OCI-LY1 (cell line): Measurements from ENCODE around the gene CCDC120.

ENCODE experiments used
- H2AFZ ChIP-seq: fragments of 200-600 bp; sonication (generic), shearing (Covaris generic); 2 replicates; pipeline ENCODE4 v1.6.0; 2014; ENCODE audit warnings: antibody characterized with exemption, mild to moderate bottlenecking, low read length
- H3F3A ChIP-seq: fragments of 200-600 bp; sonication (generic), shearing (Covaris generic); 2 replicates; pipeline ENCODE4 v1.6.0; 2014; ENCODE audit warnings: mild to moderate bottlenecking, antibody characterized with exemption, low read length, moderate library complexity; ENCODE audit not compliant: insufficient read depth
- H3K27ac ChIP-seq: fragments of 200-600 bp; sonication (generic); 2 replicates; pipeline ENCODE4 v1.5.1; 2014; ENCODE audit warnings: low read length, mixed run types, mild to moderate bottlenecking, low read depth; ENCODE audit not compliant: poor library complexity, severe bottlenecking
- H3K27me3 ChIP-seq: fragments of 200-600 bp; sonication (generic); 2 replicates; pipeline ENCODE4 v1.6.0; 2014; ENCODE audit warnings: antibody characterized with exemption, mild to moderate bottlenecking, low read length, moderate library complexity; ENCODE audit not compliant: insufficient read depth
- H3K36me3 ChIP-seq: fragments of 200-600 bp; sonication (generic); 2 replicates; pipeline ENCODE4 v1.6.1; 2014; ENCODE audit warnings: mild to moderate bottlenecking, antibody characterized with exemption, low read length, moderate library complexity, mixed read lengths; ENCODE audit not compliant: insufficient read depth
- H3K4me1 ChIP-seq: fragments of 200-600 bp; sonication (generic); 2 replicates; pipeline ENCODE4 v1.5.1; 2014; ENCODE audit warnings: mild to moderate bottlenecking, low read length, moderate library complexity; ENCODE audit not compliant: insufficient read depth, severe bottlenecking
- H3K4me2 ChIP-seq: fragments of 200-600 bp; sonication (generic), shearing (Covaris generic); 2 replicates; pipeline ENCODE4 v1.6.1; 2014; ENCODE audit warnings: low read length
- H3K4me3 ChIP-seq: fragments of 200-600 bp; sonication (generic); 2 replicates; pipeline ENCODE4 v1.5.1; 2014; ENCODE audit warnings: low read length, low read depth, mild to moderate bottlenecking, mixed read lengths; ENCODE audit not compliant: poor library complexity, severe bottlenecking
- H3K79me2 ChIP-seq: fragments of 200-600 bp; shearing (Covaris generic); 2 replicates; pipeline ENCODE4 v1.6.1; 2016; ENCODE audit warnings: mixed run types, low read length, mixed read lengths; ENCODE audit not compliant: insufficient read depth
- H3K9ac ChIP-seq: fragments of 200-600 bp; sonication (generic), shearing (Covaris generic); 2 replicates; pipeline ENCODE4 v1.6.1; 2014; ENCODE audit warnings: mild to moderate bottlenecking, low read length, mixed read lengths
- H3K9me2 ChIP-seq: fragments of 200-600 bp; sonication (generic), shearing (Covaris generic); 2 replicates; pipeline ENCODE4 v1.6.1; 2014; ENCODE audit warnings: low read depth, mild to moderate bottlenecking, low read length, mixed read lengths
- H3K9me3 ChIP-seq: fragments of 200-600 bp; shearing (Covaris generic); 2 replicates; pipeline ENCODE4 v1.6.1; 2014; ENCODE audit warnings: low read length, mixed read lengths
- H4K20me1 ChIP-seq: fragments of 200-600 bp; sonication (generic), shearing (Covaris generic); 2 replicates; pipeline ENCODE4 v1.6.0; 2016; ENCODE audit warnings: mild to moderate bottlenecking, low read length; ENCODE audit not compliant: insufficient read depth
- EZH2 ChIP-seq: fragments of 200-600 bp; sonication (generic), shearing (Covaris generic); IDR thresholded peaks from 2 replicates; pipeline ENCODE4 v1.8.0; 2017; ENCODE audit warnings: borderline replicate concordance, mixed run types, mild to moderate bottlenecking, antibody characterized with exemption, low read length, moderate library complexity, mixed read lengths
- TF ChIP-seq, protein P1 (sequence below): fragments of 200-600 bp; sonication (generic), shearing (Covaris generic); IDR thresholded peaks from 2 replicates; pipeline ENCODE4 v1.5.1; 2017; ENCODE audit warnings: mild to moderate bottlenecking, antibody characterized with exemption, low read length, moderate library complexity, mixed read lengths

The CCDC120 gene

DNA sequence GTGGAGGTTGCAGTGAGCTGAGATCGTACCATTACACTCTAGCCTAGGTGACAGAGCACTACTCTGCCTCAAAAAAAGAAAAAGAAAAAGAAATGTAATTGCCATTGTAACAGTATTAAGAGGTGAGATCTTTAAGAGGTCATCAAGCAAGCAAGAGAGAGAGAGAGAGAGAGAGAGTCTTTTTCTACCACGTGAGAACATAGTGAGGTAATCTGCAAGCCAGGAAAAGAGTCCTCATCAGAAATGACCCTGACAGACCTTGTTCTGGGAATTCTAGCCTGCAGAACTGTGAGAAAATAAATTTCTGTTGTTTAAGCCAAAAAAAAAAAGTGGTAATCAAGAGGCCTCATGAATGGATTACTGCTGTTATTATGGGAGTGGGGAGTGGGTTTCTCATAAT lies 49.8 kb downstream of the CCDC120 start:
- Histone ChIP-seq H3K36me3 (peaks cover 14% of the 10 kb centered on the region), H3K9ac (no peak overlapping the region), H3K4me2 (no peak overlapping the region), H3K27me3 (no peaks in the 10 kb centered on the region), H3K9me3 (no peaks in the 10 kb centered on the region), H3F3A (no peaks in the 10 kb centered on the region), H3K79me2 (no peaks in the 10 kb centered on the region), H3K9me2 (no peaks in the 10 kb centered on the region), H2AFZ (no peak overlapping the region), H4K20me1 (no peaks in the 10 kb centered on the region), H3K4me3 (no peak overlapping the region), H3K27ac (no peak overlapping the region), H3K4me1 (no peaks in the 10 kb centered on the region)
- TF ChIP-seq, protein P1, sequence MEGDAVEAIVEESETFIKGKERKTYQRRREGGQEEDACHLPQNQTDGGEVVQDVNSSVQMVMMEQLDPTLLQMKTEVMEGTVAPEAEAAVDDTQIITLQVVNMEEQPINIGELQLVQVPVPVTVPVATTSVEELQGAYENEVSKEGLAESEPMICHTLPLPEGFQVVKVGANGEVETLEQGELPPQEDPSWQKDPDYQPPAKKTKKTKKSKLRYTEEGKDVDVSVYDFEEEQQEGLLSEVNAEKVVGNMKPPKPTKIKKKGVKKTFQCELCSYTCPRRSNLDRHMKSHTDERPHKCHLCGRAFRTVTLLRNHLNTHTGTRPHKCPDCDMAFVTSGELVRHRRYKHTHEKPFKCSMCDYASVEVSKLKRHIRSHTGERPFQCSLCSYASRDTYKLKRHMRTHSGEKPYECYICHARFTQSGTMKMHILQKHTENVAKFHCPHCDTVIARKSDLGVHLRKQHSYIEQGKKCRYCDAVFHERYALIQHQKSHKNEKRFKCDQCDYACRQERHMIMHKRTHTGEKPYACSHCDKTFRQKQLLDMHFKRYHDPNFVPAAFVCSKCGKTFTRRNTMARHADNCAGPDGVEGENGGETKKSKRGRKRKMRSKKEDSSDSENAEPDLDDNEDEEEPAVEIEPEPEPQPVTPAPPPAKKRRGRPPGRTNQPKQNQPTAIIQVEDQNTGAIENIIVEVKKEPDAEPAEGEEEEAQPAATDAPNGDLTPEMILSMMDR: no peak
- no peak for TF ChIP-seq EZH2

DNA sequence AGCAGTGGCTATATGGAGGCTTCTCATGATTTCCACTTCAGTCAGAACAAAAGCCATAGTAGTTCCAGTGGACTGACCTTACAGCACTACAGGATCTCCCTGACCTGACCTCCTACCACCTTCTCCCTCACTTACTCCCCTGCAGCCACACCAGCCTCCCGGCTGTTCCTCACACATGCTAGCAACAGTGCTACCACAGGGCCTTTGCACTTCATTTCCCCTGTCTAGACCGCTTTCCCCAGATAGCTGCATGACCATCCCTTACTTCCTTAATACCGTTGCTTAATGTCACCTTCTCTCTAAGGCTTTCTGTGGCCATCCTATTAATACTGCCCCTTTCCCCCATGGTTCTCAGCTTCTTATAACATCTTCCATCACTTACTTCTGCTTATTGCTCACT lies 51.6 kb downstream of the CCDC120 start:
- no peak overlapping the region for H2AFZ ChIP-seq

DNA sequence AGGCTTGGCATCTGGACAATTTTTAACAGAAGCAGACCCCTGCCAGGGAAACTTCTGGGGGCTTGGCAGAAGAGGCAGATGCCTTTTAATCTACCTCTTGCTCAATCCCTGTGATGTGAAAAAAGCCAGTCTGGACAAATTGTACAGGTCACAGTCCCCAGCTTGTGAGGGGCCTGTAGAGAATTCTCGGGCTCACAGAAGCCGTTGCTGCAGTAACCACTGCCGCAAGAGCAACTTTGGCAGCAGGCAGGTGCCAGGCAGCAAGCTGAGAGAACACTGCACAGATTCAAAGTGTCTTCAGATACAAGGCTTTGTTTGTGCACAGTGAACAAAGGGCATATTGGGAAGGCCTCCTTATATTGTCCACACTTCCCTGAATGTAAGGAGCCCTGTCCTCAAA lies 53.0 kb downstream of the CCDC120 start:
- H3K4me3 ChIP-seq: no peak overlapping the region
- H3K36me3 ChIP-seq: peaks cover 33% of the 10 kb centered on the region
- no peak overlapping the region for H3K9ac ChIP-seq
- no peaks in the 10 kb centered on the region for H3K27me3 ChIP-seq
- H3K9me2 ChIP-seq: no peaks in the 10 kb centered on the region
- no peaks in the 10 kb centered on the region for H3F3A ChIP-seq
- no peaks in the 10 kb centered on the region for H4K20me1 ChIP-seq
- no peak overlapping the region for H3K4me2 ChIP-seq
- H3K79me2 ChIP-seq: no peaks in the 10 kb centered on the region
- no peak overlapping the region for H2AFZ ChIP-seq
- TF ChIP-seq, protein P1: no peak
- no peak for TF ChIP-seq EZH2
- no peak overlapping the region for H3K27ac ChIP-seq
- H3K4me1 ChIP-seq: no peaks in the 10 kb centered on the region
- H3K9me3 ChIP-seq: no peaks in the 10 kb centered on the region

More for the DNA sequence above, 51.6 kb downstream of the CCDC120 start:
- Histone ChIP-seq H3K4me3 (no peak overlapping the region), H3K79me2 (no peaks in the 10 kb centered on the region), H3K27me3 (no peaks in the 10 kb centered on the region), H3K4me2 (no peak overlapping the region), H4K20me1 (no peaks in the 10 kb centered on the region), H3K27ac (no peak overlapping the region), H3K36me3 (peaks cover 19% of the 10 kb centered on the region), H3F3A (no peaks in the 10 kb centered on the region), H3K4me1 (no peaks in the 10 kb centered on the region), H3K9me3 (no peaks in the 10 kb centered on the region), H3K9me2 (no peaks in the 10 kb centered on the region), H3K9ac (no peak overlapping the region)
- no peak for TF ChIP-seq EZH2
- TF ChIP-seq, protein P1: no peak
